ENCODE data around the gene TMEM98. TPM values are rescaled to one million over a fixed set of nuclear protein-coding genes. Genes with fewer than 3 reads are reported as not detected.

The TMEM98 gene
- total RNA-seq, 4 donors from 2014 or later: 1.7 to 8.0 (median 6.7) TPM

- TF ChIP-seq POLR2A (IDR thresholded peaks at IDR 0.05) (no peak), CTCF (IDR thresholded peaks at IDR 0.05 in 4 of 5, conservative IDR thresholded peaks at IDR 0.05 in 1 of 5) (no peak)
- in situ Hi-C loops (cut with MboI; ENCODE audit: low sequenced_read_pairs in 4 of 4): loop anchor here in 1 of 4 donors (10.0 kb wide), 1 partner anchor 120 kb away; no protein-coding TSS in a partner anchor
Measured at GRCh38 chr17:32904891-32905290, 23.1 kb upstream of the TMEM98 start.

GRCh38 chr17:32907583-32907982, 20.4 kb upstream of the TMEM98 start:
- ATAC-seq (no peak), DNase-seq (no peak)
- Histone ChIP-seq H3K36me3 (no peaks in the 10 kb centered on the region), H3K4me3 (no peak overlapping the region), H3K27me3 (no peaks in the 10 kb centered on the region), H3K27ac (no peak overlapping the region), H3K4me1 (no peaks in the 10 kb centered on the region), H3K9me3 (no peaks in the 10 kb centered on the region)
- intact Hi-C loops (cut with DNase I; ENCODE audit: low total_unique reads): no loop called here
- TF ChIP-seq CTCF (IDR thresholded peaks at IDR 0.05 in 4 of 5, conservative IDR thresholded peaks at IDR 0.05 in 1 of 5) (no peak), POLR2A (IDR thresholded peaks at IDR 0.05) (no peak)
- in situ Hi-C loops (cut with MboI; ENCODE audit: low sequenced_read_pairs in 4 of 4): loop anchor here in 1 of 4 donors (10.0 kb wide), 1 partner anchor 123 kb away; no protein-coding TSS in a partner anchor

More at GRCh38 chr17:32904891-32905290, 23.1 kb upstream of the TMEM98 start:
- no peak overlapping the region for H3K4me3 ChIP-seq
- H3K9me3 ChIP-seq: no peaks in the 10 kb centered on the region
- DNase-seq (no peak), ATAC-seq (no peak)
- no peaks in the 10 kb centered on the region for H3K36me3 ChIP-seq
- intact Hi-C loops (cut with DNase I; ENCODE audit: low total_unique reads): no loop called here
- H3K27me3 ChIP-seq: no peaks in the 10 kb centered on the region
- no peaks in the 10 kb centered on the region for H3K4me1 ChIP-seq
- no peak overlapping the region for H3K27ac ChIP-seq

GRCh38 chr17:32909787-32910369, 18.1 kb upstream of the TMEM98 start:
- peak; percentile 42 to 51 for ATAC-seq
- peak in 4 of 5 experiments; percentile 22 to 57 (median 54) for TF ChIP-seq CTCF (IDR thresholded peaks at IDR 0.05 in 4 of 5, conservative IDR thresholded peaks at IDR 0.05 in 1 of 5)
- TF ChIP-seq POLR2A (IDR thresholded peaks at IDR 0.05): no peak
- in situ Hi-C loops (cut with MboI; ENCODE audit: low sequenced_read_pairs in 4 of 4): loop anchor here in 2 of 4 donors (10.0 kb wide), 1 partner anchor 125 kb away; no protein-coding TSS in a partner anchor
- no peaks in the 10 kb centered on the region for H3K27me3 ChIP-seq
- no peaks in the 10 kb centered on the region for H3K4me1 ChIP-seq
- no peak overlapping the region for H3K27ac ChIP-seq
- peak; percentile 20 to 47 for DNase-seq
- H3K36me3 ChIP-seq: no peaks in the 10 kb centered on the region
- intact Hi-C loops (cut with DNase I; ENCODE audit: low total_unique reads): loop anchor here (10.0 kb wide), 1 partner anchor 125 kb away; no protein-coding TSS in a partner anchor
- H3K9me3 ChIP-seq: no peaks in the 10 kb centered on the region
- no peak overlapping the region for H3K4me3 ChIP-seq

GRCh38 chr17:32910769-32911168, 17.2 kb upstream of the TMEM98 start:
- intact Hi-C loops (cut with DNase I; ENCODE audit: low total_unique reads): loop anchor here (10.0 kb wide), 1 partner anchor 126 kb away; no protein-coding TSS in a partner anchor
- no peaks in the 10 kb centered on the region for H3K9me3 ChIP-seq
- H3K4me1 ChIP-seq: no peaks in the 10 kb centered on the region
- no peak overlapping the region for H3K4me3 ChIP-seq
- H3K27me3 ChIP-seq: no peaks in the 10 kb centered on the region
- DNase-seq (no peak), ATAC-seq (no peak)
- no peak for TF ChIP-seq CTCF (IDR thresholded peaks at IDR 0.05 in 4 of 5, conservative IDR thresholded peaks at IDR 0.05 in 1 of 5)
- no peak for TF ChIP-seq POLR2A (IDR thresholded peaks at IDR 0.05)
- no peaks in the 10 kb centered on the region for H3K36me3 ChIP-seq
- in situ Hi-C loops (cut with MboI; ENCODE audit: low sequenced_read_pairs in 4 of 4): loop anchor here in 1 of 4 donors (10.0 kb wide), 1 partner anchor 126 kb away; no protein-coding TSS in a partner anchor
- H3K27ac ChIP-seq: no peak overlapping the region

All from gastrocnemius medialis (tissue), 4 donors.